Mononuclear cell (primary cell): ENCODE data around the gene CHADL. TPM values are rescaled to one million over a fixed set of nuclear protein-coding genes. Genes with fewer than 3 reads are reported as not detected.
"Not testable (repeated sequence)": the region's sequence is repeated elsewhere in the genome, so short reads cannot be mapped to it uniquely, and the experiment has no call there.

Experiments
- H3K27me3 ChIP-seq: 2 replicates; pipeline ENCODE4 v1.6.0; 2011; ENCODE audit warnings: low read length, control low read depth; ENCODE audit not compliant: insufficient read depth
- H3K4me1 ChIP-seq: 2 replicates; pipeline ENCODE4 v1.5.1; 2011; ENCODE audit warnings: mild to moderate bottlenecking, low read length, control low read depth; ENCODE audit not compliant: insufficient read depth
- H3K4me3 ChIP-seq: 2 replicates; pipeline ENCODE4 v1.5.1; 2011; ENCODE audit warnings: mild to moderate bottlenecking, low read length, moderate library complexity
- H3K9me3 ChIP-seq: 2 replicates; pipeline ENCODE4 v1.5.1; 2011; ENCODE audit warnings: low read depth, mild to moderate bottlenecking, control low read depth, low read length
- total RNA-seq: library from RNA; depleted of rRNA; stranded (reverse); fragments of >200 nt; gene quantifications from one replicate; pipeline ENCODE4 v1.2.3, GENCODE V29; 2012

CHADL gene
- total RNA-seq, 1 donor, result 1.5 TPM

- Histone ChIP-seq H3K9me3 (no peaks in the 10 kb centered on the region), H3K4me1 (no peaks in the 10 kb centered on the region), H3K4me3 (no peak overlapping the region), H3K27me3 (no peaks in the 10 kb centered on the region)
These were observed 21.6 kb upstream of the CHADL start for GRCh38 chr22:41262250-41262765.

- H3K4me1 ChIP-seq, result no peaks in the 10 kb centered on the region
- H3K9me3 ChIP-seq, result no peaks in the 10 kb centered on the region
- H3K27me3 ChIP-seq, result no peaks in the 10 kb centered on the region
- H3K4me3 ChIP-seq, result no peak overlapping the region
These were observed 21.0 kb upstream of the CHADL start for GRCh38 chr22:41261541-41262249.

GRCh38 chr22:41260871-41261270 is 20.1 kb upstream of the CHADL start:
- H3K27me3 ChIP-seq, result no peaks in the 10 kb centered on the region
- no peak overlapping the region for H3K4me3 ChIP-seq
- no peaks in the 10 kb centered on the region for H3K4me1 ChIP-seq
- no peaks in the 10 kb centered on the region for H3K9me3 ChIP-seq

- not testable (repeated sequence) for H3K9me3 ChIP-seq, H3K4me1 ChIP-seq, H3K27me3 ChIP-seq, H3K4me3 ChIP-seq
These were observed 19.0 kb upstream of the CHADL start for GRCh38 chr22:41259756-41260155.

- no peaks in the 10 kb centered on the region for H3K9me3 ChIP-seq
- no peak overlapping the region for H3K4me3 ChIP-seq
- H3K27me3 ChIP-seq, result no peaks in the 10 kb centered on the region
- no peaks in the 10 kb centered on the region for H3K4me1 ChIP-seq
These were observed 17.0 kb upstream of the CHADL start for GRCh38 chr22:41257696-41258095.

- Histone ChIP-seq H3K4me1 (no peaks in the 10 kb centered on the region), H3K9me3 (no peaks in the 10 kb centered on the region), H3K27me3 (no peaks in the 10 kb centered on the region), H3K4me3 (no peak overlapping the region)
These were observed 15.8 kb upstream of the CHADL start for GRCh38 chr22:41256254-41257253.

- no peak overlapping the region for H3K4me3 ChIP-seq
- no peaks in the 10 kb centered on the region for H3K4me1 ChIP-seq
- no peaks in the 10 kb centered on the region for H3K27me3 ChIP-seq
- no peaks in the 10 kb centered on the region for H3K9me3 ChIP-seq
These were observed 13.5 kb upstream of the CHADL start for GRCh38 chr22:41254230-41254629.

GRCh38 chr22:41252365-41252764 is 11.6 kb upstream of the CHADL start:
- H3K27me3 ChIP-seq, result no peaks in the 10 kb centered on the region

GRCh38 chr22:41250127-41250526 is 9.4 kb upstream of the CHADL start:
- no peaks in the 10 kb centered on the region for H3K27me3 ChIP-seq
- H3K4me3 ChIP-seq, result no peak overlapping the region
- H3K9me3 ChIP-seq, result no peaks in the 10 kb centered on the region
- no peaks in the 10 kb centered on the region for H3K4me1 ChIP-seq

More at GRCh38 chr22:41252365-41252764, 11.6 kb upstream of the CHADL start:
- Histone ChIP-seq H3K4me3 (no peak overlapping the region), H3K9me3 (no peaks in the 10 kb centered on the region), H3K4me1 (no peaks in the 10 kb centered on the region)

GRCh38 chr22:41249442-41249841 is 8.7 kb upstream of the CHADL start:
- H3K9me3 ChIP-seq, result no peaks in the 10 kb centered on the region
- H3K27me3 ChIP-seq, result no peaks in the 10 kb centered on the region
- no peaks in the 10 kb centered on the region for H3K4me1 ChIP-seq
- H3K4me3 ChIP-seq, result no peak overlapping the region

- no peaks in the 10 kb centered on the region for H3K27me3 ChIP-seq
- H3K9me3 ChIP-seq, result no peaks in the 10 kb centered on the region
- no peaks in the 10 kb centered on the region for H3K4me1 ChIP-seq
- no peak overlapping the region for H3K4me3 ChIP-seq
These were observed 8.0 kb upstream of the CHADL start for GRCh38 chr22:41248758-41249157.

- no peaks in the 10 kb centered on the region for H3K27me3 ChIP-seq
- no peaks in the 10 kb centered on the region for H3K4me1 ChIP-seq
- no peak overlapping the region for H3K4me3 ChIP-seq
- no peaks in the 10 kb centered on the region for H3K9me3 ChIP-seq
These were observed 7.6 kb upstream of the CHADL start for GRCh38 chr22:41248314-41248713.

GRCh38 chr22:41247703-41248102 is 7.0 kb upstream of the CHADL start:
- Histone ChIP-seq H3K4me3 (no peak overlapping the region), H3K9me3 (no peaks in the 10 kb centered on the region), H3K4me1 (no peaks in the 10 kb centered on the region), H3K27me3 (no peaks in the 10 kb centered on the region)

- H3K4me1 ChIP-seq, result no peaks in the 10 kb centered on the region
- no peak overlapping the region for H3K4me3 ChIP-seq
- H3K9me3 ChIP-seq, result no peaks in the 10 kb centered on the region
- H3K27me3 ChIP-seq, result no peaks in the 10 kb centered on the region
These were observed 5.3 kb upstream of the CHADL start for GRCh38 chr22:41245917-41246499.

GRCh38 chr22:41243361-41243760 is 2.6 kb upstream of the CHADL start:
- no peaks in the 10 kb centered on the region for H3K9me3 ChIP-seq
- no peaks in the 10 kb centered on the region for H3K27me3 ChIP-seq
- H3K4me3 ChIP-seq, result no peak overlapping the region
- H3K4me1 ChIP-seq, result no peaks in the 10 kb centered on the region
